Central memory CD8-positive, alpha-beta T cell (primary cell): ENCODE data around the gene CACNA1I.
"Not testable (repeated sequence)": the region's sequence is repeated elsewhere in the genome, so short reads cannot be mapped to it uniquely, and the experiment has no call there.

Experiments used
- ATAC-seq: fragments of 150-1000 bp; cut with Tn5 transposase; replicated peaks from 2 replicates; pipeline ENCODE4 v1.10.0; 2022; ENCODE audit warnings: mild to moderate bottlenecking, moderate FRiP score, moderate number of reproducible peaks; ENCODE audit not compliant: poor library complexity, severe bottlenecking; ENCODE audit errors: extremely low read depth
- DNase-seq, 2 donors: peaks; one replicate each; pipeline ENCODE4 v3.0.0; 2021; ENCODE audit warnings: low spot score in 2 of 2
- H3K27ac Mint-ChIP-seq: one replicate; pipeline ENCODE4 v1.8.0; 2022; ENCODE audit warnings: low read depth, mild to moderate bottlenecking, moderate library complexity, mixed read lengths
- H3K27me3 Mint-ChIP-seq: one replicate; pipeline ENCODE4 v1.8.0; 2022; ENCODE audit warnings: mixed read lengths
- H3K36me3 Mint-ChIP-seq: one replicate; pipeline ENCODE4 v1.8.0; 2022; ENCODE audit warnings: mild to moderate bottlenecking, moderate library complexity, mixed read lengths; ENCODE audit not compliant: insufficient read depth
- H3K4me1 Mint-ChIP-seq: one replicate; pipeline ENCODE4 v1.8.0; 2022; ENCODE audit warnings: mixed read lengths
- H3K4me3 Mint-ChIP-seq: one replicate; pipeline ENCODE4 v1.8.0; 2022; ENCODE audit warnings: mild to moderate bottlenecking, moderate library complexity, mixed read lengths
- H3K9me3 Mint-ChIP-seq: one replicate; pipeline ENCODE4 v1.8.0; 2022; ENCODE audit warnings: mixed read lengths

Gene CACNA1I

DNA sequence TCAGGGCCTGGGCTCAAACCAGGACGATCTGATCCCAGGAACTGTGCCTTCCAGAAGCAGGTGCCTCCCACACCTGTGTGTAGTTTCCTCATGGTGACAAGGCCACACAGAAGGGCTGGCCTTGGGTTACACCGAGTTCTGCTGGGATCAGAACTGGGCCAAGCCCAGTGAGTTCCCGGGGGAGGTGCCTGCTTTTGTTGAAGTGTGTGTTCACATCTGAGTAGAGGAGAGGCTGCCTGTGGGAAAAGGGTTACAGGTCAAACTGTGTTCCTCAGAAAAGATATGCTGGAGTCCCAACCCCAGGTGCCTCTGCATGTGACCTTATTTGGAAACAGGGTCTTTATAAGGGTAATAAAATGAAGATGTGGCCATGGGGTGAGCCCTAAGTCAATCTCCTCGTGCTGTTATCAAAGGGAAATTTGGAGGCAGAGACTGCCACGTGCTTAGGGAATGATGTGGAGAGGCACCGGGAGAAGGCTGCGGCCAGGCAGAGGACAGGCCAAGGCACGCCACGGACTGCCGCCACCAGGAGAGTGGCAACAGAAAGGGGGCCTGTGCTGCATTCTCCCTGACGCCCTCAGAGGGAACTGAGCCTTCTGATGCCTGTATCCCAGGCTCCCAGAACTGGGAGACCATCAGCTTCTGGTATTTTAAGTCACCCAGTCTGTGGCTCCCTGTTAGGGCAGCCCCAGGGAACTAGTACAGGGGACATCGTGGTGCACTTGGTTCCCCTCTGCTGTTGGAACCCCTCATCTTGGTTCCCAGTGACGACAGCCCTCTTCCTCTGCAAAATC lies 158.8 kb downstream of the CACNA1I start:
- Mint-ChIP-seq H3K4me3 (no peak overlapping the region), H3K9me3 (no peaks in the 10 kb centered on the region), H3K27me3 (no peaks in the 10 kb centered on the region), H3K4me1 (no peaks in the 10 kb centered on the region), H3K36me3 (peaks cover 2% of the 10 kb centered on the region), H3K27ac (no peak overlapping the region)
- DNase-seq (no peak), ATAC-seq (no peak)

DNA sequence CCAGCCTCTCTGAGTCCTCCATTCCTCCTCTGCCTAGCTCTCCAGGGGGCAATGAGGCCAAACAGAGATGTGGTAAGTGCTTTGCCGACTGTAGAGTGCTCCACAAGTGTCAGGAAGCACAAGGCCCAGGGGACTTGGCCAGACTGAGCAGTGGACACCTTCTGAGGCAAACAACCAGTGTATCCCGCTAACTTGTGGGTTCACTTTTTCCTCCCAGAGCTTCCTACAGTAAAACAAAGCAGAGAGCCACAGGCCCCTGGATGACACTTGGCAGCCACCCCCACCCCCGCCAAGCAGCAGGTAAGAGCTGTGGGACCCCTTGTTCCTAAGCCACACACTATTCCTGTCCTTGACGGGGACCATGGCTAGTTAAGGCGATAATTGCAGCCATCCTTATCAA lies 160.9 kb downstream of the CACNA1I start:
- peaks cover 10% of the 10 kb centered on the region for H3K27me3 Mint-ChIP-seq
- H3K4me3 Mint-ChIP-seq, result no peak overlapping the region
- ATAC-seq, result no peak
- DNase-seq, result no peak
- peaks cover 2% of the 10 kb centered on the region for H3K36me3 Mint-ChIP-seq
- no peaks in the 10 kb centered on the region for H3K9me3 Mint-ChIP-seq
- no peak overlapping the region for H3K27ac Mint-ChIP-seq
- no peaks in the 10 kb centered on the region for H3K4me1 Mint-ChIP-seq

DNA sequence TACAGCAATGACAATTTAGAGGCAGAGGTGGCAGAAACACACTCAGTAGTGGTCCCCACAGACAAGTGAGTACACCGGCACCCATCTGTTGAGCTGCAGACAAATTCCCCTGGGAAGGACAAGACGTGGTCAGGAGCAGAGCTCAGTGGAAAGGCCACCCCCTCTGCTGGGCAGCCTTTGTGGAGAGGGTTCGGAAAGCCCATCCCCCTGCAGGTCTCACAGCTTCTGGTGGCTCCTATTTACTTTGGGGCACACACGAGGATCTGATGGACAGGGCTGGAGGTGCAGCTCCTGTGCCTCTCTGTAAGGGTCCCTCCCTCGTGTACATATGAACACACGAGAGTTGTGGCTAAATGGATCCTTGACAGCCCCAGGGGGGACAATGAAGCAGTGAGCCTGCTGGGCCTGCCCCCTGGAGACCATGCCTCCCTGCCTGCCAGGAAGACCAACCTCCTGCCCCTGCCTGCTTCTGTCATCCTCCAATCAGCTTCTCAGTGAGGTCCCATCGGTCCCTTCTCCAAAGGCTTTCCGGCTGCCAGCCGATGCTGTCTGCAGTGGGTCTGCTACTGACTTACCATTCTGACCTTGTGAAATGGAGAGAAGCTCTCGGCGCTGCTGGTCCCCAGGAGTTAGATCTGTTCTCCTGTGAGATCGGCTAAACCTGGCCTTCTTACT lies 161.5 kb downstream of the CACNA1I start:
- Mint-ChIP-seq H3K4me1 (no peaks in the 10 kb centered on the region), H3K27me3 (peaks cover 10% of the 10 kb centered on the region)

DNA sequence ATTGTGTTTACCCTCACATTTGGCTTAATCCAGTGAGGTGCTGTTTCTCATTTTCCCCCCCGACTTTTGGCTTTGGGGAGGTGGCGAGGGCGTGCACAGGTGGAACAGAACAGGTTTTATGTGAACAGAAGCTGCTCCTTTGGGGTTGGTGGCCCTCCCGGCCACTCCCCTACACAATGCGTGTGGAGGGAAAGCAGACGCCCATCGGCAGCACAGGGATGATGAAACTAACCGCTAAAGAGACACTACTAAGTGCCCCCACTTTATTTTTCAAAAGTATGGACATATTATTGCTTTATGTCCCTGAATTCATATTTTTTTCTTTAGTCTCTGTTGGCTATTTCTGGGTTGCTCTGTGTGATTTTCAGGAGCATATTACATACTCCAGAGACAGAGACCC lies 162.1 kb downstream of the CACNA1I start:
- Mint-ChIP-seq H3K4me3 (no peak overlapping the region), H3K4me1 (no peaks in the 10 kb centered on the region), H3K36me3 (peaks cover 2% of the 10 kb centered on the region), H3K27ac (no peak overlapping the region), H3K9me3 (no peaks in the 10 kb centered on the region), H3K27me3 (peaks cover 12% of the 10 kb centered on the region)
- no peak for ATAC-seq
- DNase-seq, result no peak

More for the DNA sequence above, 161.5 kb downstream of the CACNA1I start:
- ATAC-seq (no peak), DNase-seq (no peak)
- H3K9me3 Mint-ChIP-seq, result no peaks in the 10 kb centered on the region
- H3K4me3 Mint-ChIP-seq, result no peak overlapping the region
- peaks cover 2% of the 10 kb centered on the region for H3K36me3 Mint-ChIP-seq
- H3K27ac Mint-ChIP-seq, result no peak overlapping the region

DNA sequence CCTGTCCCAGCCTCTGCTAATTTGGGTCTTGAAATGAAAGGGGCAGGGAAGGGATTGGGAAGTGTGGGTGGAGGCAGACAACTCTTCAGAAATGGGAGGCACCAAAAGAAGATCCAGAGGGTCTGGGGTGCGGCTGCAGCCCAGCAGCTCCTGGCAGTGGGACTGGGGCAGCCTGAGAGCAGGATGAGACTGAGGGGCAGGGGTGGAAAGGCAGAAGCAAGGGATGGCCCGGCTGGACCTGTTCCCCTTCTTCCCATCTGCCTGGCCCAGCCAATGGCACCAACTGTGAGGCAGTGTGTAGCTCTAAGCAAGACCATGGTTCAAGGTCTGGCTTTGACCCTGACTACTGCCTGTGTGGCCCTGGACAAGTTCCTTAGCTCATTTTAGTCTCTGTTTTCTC lies 162.6 kb downstream of the CACNA1I start:
- ATAC-seq, result no peak
- Mint-ChIP-seq H3K9me3 (no peaks in the 10 kb centered on the region), H3K4me1 (no peaks in the 10 kb centered on the region), H3K4me3 (no peak overlapping the region), H3K27ac (no peak overlapping the region), H3K36me3 (peaks cover 2% of the 10 kb centered on the region), H3K27me3 (peaks cover 18% of the 10 kb centered on the region)
- no peak for DNase-seq

DNA sequence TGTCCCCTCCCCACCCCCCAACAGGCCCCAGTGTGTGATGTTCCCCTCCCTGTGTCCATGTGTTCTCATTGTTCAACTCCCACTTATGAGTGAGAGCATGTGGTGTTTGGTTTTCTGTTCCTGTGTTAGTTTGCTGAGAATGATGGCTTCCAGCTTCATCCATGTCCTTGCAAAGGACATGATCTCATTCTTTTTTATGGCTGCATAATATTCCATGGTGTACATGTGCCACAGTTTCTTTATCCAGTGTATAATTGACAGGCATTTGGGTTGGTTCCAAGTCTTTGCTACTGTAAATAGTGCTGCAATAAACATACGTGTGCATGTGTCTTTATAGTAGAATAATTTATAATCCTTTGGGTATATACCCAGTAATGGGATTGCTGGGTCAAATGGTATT lies 163.5 kb downstream of the CACNA1I start:
- not testable (repeated sequence) for H3K36me3 Mint-ChIP-seq, H3K9me3 Mint-ChIP-seq, DNase-seq, ATAC-seq, H3K4me1 Mint-ChIP-seq, H3K27ac Mint-ChIP-seq, H3K4me3 Mint-ChIP-seq
- peaks cover 20% of the 10 kb centered on the region for H3K27me3 Mint-ChIP-seq

DNA sequence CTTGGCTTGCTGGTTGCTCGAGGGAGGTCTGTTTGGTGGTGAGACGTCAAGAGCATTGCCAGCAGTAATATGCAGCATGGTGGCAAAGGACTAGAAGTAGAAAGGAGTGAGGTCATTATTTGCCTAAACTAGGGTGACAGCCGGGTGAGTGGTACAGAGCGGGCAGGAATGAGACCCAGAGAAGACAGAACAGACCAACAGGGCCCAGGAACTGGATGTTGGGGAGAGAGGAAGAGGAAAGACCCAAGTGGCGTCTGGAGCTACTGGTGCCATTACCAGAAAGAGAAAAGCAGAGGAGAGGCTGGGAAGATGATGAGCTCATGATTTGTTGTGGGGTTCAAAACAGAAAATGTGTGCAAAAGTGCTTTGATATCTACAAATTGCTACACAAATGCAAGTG lies 164.3 kb downstream of the CACNA1I start:
- no peaks in the 10 kb centered on the region for H3K4me1 Mint-ChIP-seq
- H3K9me3 Mint-ChIP-seq, result peaks cover 4% of the 10 kb centered on the region
- H3K27me3 Mint-ChIP-seq, result peaks cover 20% of the 10 kb centered on the region
- ATAC-seq, result no peak
- H3K36me3 Mint-ChIP-seq, result peaks cover 2% of the 10 kb centered on the region
- no peak overlapping the region for H3K4me3 Mint-ChIP-seq
- no peak overlapping the region for H3K27ac Mint-ChIP-seq
- no peak for DNase-seq

DNA sequence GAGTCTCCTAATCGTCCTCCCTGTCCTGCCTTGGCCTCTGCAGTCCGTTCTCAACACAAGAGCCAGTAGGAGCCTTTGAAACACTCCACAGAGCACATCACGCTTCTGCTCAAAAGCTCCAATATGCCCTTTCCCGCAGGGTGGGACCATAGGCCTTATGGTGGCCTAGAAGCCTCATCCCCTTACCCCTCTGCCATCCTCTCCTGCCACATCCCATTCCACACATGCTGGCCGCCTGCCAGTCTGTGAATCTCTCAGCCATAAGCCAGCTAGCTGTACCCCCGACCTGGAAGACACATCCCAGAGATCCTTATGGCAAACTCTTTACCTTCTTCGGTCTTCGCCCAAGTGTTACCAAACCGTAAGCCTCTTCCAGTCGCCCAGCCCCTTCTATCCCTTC lies 165.2 kb downstream of the CACNA1I start:
- DNase-seq (no peak), ATAC-seq (no peak)
- no peaks in the 10 kb centered on the region for H3K4me1 Mint-ChIP-seq
- peaks cover 20% of the 10 kb centered on the region for H3K27me3 Mint-ChIP-seq
- H3K4me3 Mint-ChIP-seq, result no peak overlapping the region
- H3K27ac Mint-ChIP-seq, result no peak overlapping the region
- H3K36me3 Mint-ChIP-seq, result peaks cover 2% of the 10 kb centered on the region
- H3K9me3 Mint-ChIP-seq, result peaks cover 4% of the 10 kb centered on the region

DNA sequence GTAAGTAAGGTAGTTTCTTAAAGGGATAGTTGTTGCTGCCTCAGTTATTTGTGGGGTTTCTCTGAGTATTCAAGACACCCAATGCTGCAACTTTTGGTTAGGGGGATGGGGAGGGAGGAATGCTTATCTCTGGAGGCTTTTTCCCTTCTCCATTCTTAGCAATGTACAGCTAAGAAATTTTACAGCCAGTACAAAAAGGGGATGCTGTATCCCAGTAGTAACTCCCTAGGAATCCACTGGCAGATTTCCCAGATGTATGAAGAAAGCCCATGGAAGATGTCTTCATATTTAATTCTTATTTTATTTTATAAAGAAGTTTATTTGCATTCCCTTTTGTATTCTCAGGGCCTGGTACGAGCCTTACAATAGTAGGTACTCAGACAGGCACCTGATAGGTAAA lies 168.2 kb downstream of the CACNA1I start:
- Mint-ChIP-seq H3K9me3 (peaks cover 4% of the 10 kb centered on the region), H3K27ac (no peak overlapping the region), H3K36me3 (no peaks in the 10 kb centered on the region), H3K4me3 (no peak overlapping the region), H3K4me1 (no peaks in the 10 kb centered on the region), H3K27me3 (peaks cover 20% of the 10 kb centered on the region)
- DNase-seq (no peak), ATAC-seq (no peak)
